ENCODE measurements around the gene MECP2. TPM values are rescaled to one million over a fixed set of nuclear protein-coding genes. Genes with fewer than 3 reads are reported as not detected.

MECP2 gene
- total and polyA plus RNA-seq, 2 donors (not counting 1 experiment from before 2014, with no cell fraction given) = 11.5 to 24.9 TPM

DNA sequence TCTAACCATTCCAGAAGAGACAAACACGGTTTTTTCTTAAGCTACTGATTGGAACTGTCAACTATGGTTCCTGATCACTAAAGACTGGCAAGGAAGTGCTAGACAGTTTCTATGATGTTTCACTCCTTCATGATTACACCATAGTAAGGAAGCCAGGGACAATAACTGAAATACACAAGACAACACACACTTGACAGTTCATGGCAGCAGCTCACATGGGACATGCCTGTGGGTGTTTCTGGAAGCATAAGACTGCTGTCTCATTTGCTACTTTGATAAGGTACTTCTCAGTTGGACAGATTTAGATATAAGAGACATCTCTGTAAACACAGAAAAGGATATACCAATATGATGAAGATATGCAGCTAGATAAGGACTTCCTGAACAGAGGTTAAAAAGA, 69.5 kb downstream of the MECP2 start:
- H3K4me2 ChIP-seq (ENCODE audit: extremely low read depth, insufficient read depth, low read length) = no peak overlapping the region
- peaks cover 6% of the 10 kb centered on the region for H3K36me3 ChIP-seq (ENCODE audit: control insufficient read depth, insufficient read depth, low read length)
- H3K4me3 ChIP-seq (replicated peaks in 1 of 4; ENCODE audit: control extremely low read depth in 1 of 4, insufficient read depth in 1 of 4, low read depth in 3 of 4, low read length in 4 of 4) = no peak overlapping the region
- H3K4me1 ChIP-seq (ENCODE audit: control insufficient read depth, extremely low read depth, insufficient read depth, low read length) = peaks cover 2% of the 10 kb centered on the region
- H2AFZ ChIP-seq (ENCODE audit: low read length) = no peak overlapping the region
- H3K27me3 ChIP-seq (ENCODE audit: control insufficient read depth, insufficient read depth, low read length) = no peaks in the 10 kb centered on the region
- H3K9ac ChIP-seq (ENCODE audit: insufficient read depth, low read length) = no peak overlapping the region
- no peaks in the 10 kb centered on the region for H3K9me3 ChIP-seq (ENCODE audit: control insufficient read depth, insufficient read depth, low read depth, low read length)
- peaks cover under 1% of the 10 kb centered on the region for H3K79me2 ChIP-seq (ENCODE audit: control insufficient read depth, insufficient read depth, low read length)
- TF ChIP-seq EZH2 (IDR thresholded peaks at IDR 0.05; ENCODE audit: low read length, missing control alignments) = no peak
- TF ChIP-seq, protein P1, sequence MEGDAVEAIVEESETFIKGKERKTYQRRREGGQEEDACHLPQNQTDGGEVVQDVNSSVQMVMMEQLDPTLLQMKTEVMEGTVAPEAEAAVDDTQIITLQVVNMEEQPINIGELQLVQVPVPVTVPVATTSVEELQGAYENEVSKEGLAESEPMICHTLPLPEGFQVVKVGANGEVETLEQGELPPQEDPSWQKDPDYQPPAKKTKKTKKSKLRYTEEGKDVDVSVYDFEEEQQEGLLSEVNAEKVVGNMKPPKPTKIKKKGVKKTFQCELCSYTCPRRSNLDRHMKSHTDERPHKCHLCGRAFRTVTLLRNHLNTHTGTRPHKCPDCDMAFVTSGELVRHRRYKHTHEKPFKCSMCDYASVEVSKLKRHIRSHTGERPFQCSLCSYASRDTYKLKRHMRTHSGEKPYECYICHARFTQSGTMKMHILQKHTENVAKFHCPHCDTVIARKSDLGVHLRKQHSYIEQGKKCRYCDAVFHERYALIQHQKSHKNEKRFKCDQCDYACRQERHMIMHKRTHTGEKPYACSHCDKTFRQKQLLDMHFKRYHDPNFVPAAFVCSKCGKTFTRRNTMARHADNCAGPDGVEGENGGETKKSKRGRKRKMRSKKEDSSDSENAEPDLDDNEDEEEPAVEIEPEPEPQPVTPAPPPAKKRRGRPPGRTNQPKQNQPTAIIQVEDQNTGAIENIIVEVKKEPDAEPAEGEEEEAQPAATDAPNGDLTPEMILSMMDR (conservative IDR thresholded peaks at IDR 0.05 in 1 of 2, IDR thresholded peaks at IDR 0.05 in 1 of 2; ENCODE audit: low read depth in 1 of 2, low read length in 2 of 2) = no peak
- H4K20me1 ChIP-seq (ENCODE audit: control insufficient read depth, extremely low read depth, insufficient read depth, low read length) = no peaks in the 10 kb centered on the region
- no peak for DNase-seq (ENCODE audit: low read depth in 2 of 2)
- no peak overlapping the region for H3K27ac ChIP-seq (ENCODE audit: insufficient read depth, low read length)

DNA sequence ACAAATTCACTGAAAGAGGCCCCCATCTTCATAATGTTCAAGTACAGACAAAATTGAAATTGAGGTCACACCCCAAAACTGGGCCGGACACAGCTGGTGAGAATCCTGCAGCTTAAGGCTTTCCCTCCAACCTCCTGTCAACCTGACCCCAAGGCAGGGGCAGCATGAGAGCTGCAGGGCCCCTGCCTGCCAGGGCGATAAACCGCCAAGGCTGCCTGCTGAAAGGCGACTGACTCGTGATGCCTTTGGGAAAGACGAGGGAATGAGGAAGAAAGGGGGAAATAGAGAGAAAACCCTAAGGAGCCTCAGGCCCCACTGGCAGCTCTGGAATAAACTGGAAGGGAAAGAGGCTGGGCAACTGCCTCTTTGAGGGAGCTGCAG, 70.5 kb downstream of the MECP2 start:
- H3K9ac ChIP-seq (ENCODE audit: insufficient read depth, low read length) = no peak overlapping the region
- no peak overlapping the region for H3K27ac ChIP-seq (ENCODE audit: insufficient read depth, low read length)
- no peaks in the 10 kb centered on the region for H3K79me2 ChIP-seq (ENCODE audit: control insufficient read depth, insufficient read depth, low read length)
- H2AFZ ChIP-seq (ENCODE audit: low read length) = no peak overlapping the region
- peaks cover 5% of the 10 kb centered on the region for H3K36me3 ChIP-seq (ENCODE audit: control insufficient read depth, insufficient read depth, low read length)
- TF ChIP-seq, protein P1 (conservative IDR thresholded peaks at IDR 0.05 in 1 of 2, IDR thresholded peaks at IDR 0.05 in 1 of 2; ENCODE audit: low read depth in 1 of 2, low read length in 2 of 2) = no peak
- TF ChIP-seq EZH2 (IDR thresholded peaks at IDR 0.05; ENCODE audit: low read length, missing control alignments) = no peak
- H3K4me1 ChIP-seq (ENCODE audit: control insufficient read depth, extremely low read depth, insufficient read depth, low read length) = peaks cover 2% of the 10 kb centered on the region
- no peaks in the 10 kb centered on the region for H3K27me3 ChIP-seq (ENCODE audit: control insufficient read depth, insufficient read depth, low read length)
- H3K4me3 ChIP-seq (replicated peaks in 1 of 4; ENCODE audit: control extremely low read depth in 1 of 4, insufficient read depth in 1 of 4, low read depth in 3 of 4, low read length in 4 of 4) = no peak overlapping the region
- H3K4me2 ChIP-seq (ENCODE audit: extremely low read depth, insufficient read depth, low read length) = no peak overlapping the region
- no peak for DNase-seq (ENCODE audit: low read depth in 2 of 2)
- no peaks in the 10 kb centered on the region for H3K9me3 ChIP-seq (ENCODE audit: control insufficient read depth, insufficient read depth, low read depth, low read length)
- H4K20me1 ChIP-seq (ENCODE audit: control insufficient read depth, extremely low read depth, insufficient read depth, low read length) = no peaks in the 10 kb centered on the region

GRCh38 chrX:154026136-154027021, 71.1 kb downstream of the MECP2 start:
- H3K4me1 ChIP-seq (ENCODE audit: control insufficient read depth, extremely low read depth, insufficient read depth, low read length) = peaks cover 2% of the 10 kb centered on the region
- no peak overlapping the region for H3K4me2 ChIP-seq (ENCODE audit: extremely low read depth, insufficient read depth, low read length)
- H3K9me3 ChIP-seq (ENCODE audit: control insufficient read depth, insufficient read depth, low read depth, low read length) = no peaks in the 10 kb centered on the region
- TF ChIP-seq, protein P1 (conservative IDR thresholded peaks at IDR 0.05 in 1 of 2, IDR thresholded peaks at IDR 0.05 in 1 of 2; ENCODE audit: low read depth in 1 of 2, low read length in 2 of 2) = no peak
- TF ChIP-seq EZH2 (IDR thresholded peaks at IDR 0.05; ENCODE audit: low read length, missing control alignments) = no peak
- no peak overlapping the region for H3K9ac ChIP-seq (ENCODE audit: insufficient read depth, low read length)
- no peaks in the 10 kb centered on the region for H3K27me3 ChIP-seq (ENCODE audit: control insufficient read depth, insufficient read depth, low read length)
- no peak overlapping the region for H2AFZ ChIP-seq (ENCODE audit: low read length)
- H3K4me3 ChIP-seq (replicated peaks in 1 of 4; ENCODE audit: control extremely low read depth in 1 of 4, insufficient read depth in 1 of 4, low read depth in 3 of 4, low read length in 4 of 4) = no peak overlapping the region
- H3K79me2 ChIP-seq (ENCODE audit: control insufficient read depth, insufficient read depth, low read length) = no peaks in the 10 kb centered on the region
- no peak overlapping the region for H3K27ac ChIP-seq (ENCODE audit: insufficient read depth, low read length)
- no peak for DNase-seq (ENCODE audit: low read depth in 2 of 2)
- peaks cover 2% of the 10 kb centered on the region for H3K36me3 ChIP-seq (ENCODE audit: control insufficient read depth, insufficient read depth, low read length)
- no peaks in the 10 kb centered on the region for H4K20me1 ChIP-seq (ENCODE audit: control insufficient read depth, extremely low read depth, insufficient read depth, low read length)

Data from fibroblast of lung (primary cell).